ENCODE measurements around the gene PPP4C. TPM values are rescaled to one million over a fixed set of nuclear protein-coding genes. Genes with fewer than 3 reads are reported as not detected.
"Not testable (repeated sequence)": the region's sequence is repeated elsewhere in the genome, so short reads cannot be mapped to it uniquely, and the experiment has no call there.

Gene PPP4C
- polyA plus RNA-seq, 3 donors, result 186 to 388 (median 279) TPM

DNA sequence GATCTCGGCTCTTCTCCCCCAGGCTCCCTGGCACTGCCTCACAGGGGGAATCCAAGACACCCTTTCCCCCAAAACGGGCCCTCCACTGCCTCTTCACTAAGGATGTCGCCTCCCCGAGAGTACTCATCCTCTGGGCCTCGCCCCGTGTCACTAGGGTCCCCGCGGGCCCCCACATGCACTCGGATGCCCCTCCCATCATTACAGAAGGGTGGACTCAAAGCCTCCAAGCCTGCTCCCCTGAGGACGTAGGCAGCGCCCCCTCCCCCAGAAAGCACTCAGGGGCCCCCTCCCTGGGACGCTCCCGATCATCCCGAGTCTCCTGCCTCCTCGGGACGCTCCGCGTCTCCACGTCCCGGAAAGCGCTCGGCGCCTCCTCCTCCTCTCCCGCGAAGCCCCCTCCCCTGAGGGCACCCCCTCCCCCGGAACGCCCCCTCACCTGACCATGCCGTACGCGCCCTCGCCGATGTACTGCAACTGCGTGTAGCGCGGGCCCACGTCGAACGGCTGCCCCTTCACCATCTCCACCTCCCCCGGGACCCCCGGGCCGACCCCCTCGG is 46.9 kb downstream of the PPP4C start:
- Mint-ChIP-seq H3K27ac (peak overlapping the region; percentile 28 to 93 (median 79)), H3K4me3 (peak overlapping the region; percentile 91 to 96), H3K4me1 (peaks cover 24% of the 10 kb centered on the region), H3K27me3 (ENCODE audit: low read depth in 3 of 3) (peaks cover 0 to 4% (median 0%) of the 10 kb centered on the region in 3 donors), H3K9me3 (no peaks in the 10 kb centered on the region), H3K36me3 (peaks cover 22 to 36% of the 10 kb centered on the region in 2 donors)
- Histone ChIP-seq H3K4me2 (replicated peaks; ENCODE audit: extremely low read depth, low read length, poor library complexity, severe bottlenecking) (peak overlapping the region; percentile 97), H2AFZ (ENCODE audit: insufficient read depth, low read depth, low read length, poor library complexity, severe bottlenecking) (peak overlapping the region; percentile 93), H3K9ac (ENCODE audit: insufficient read depth, low read length, poor library complexity, severe bottlenecking) (peak overlapping the region; percentile 65), H3K9me3 (replicated peaks in 1 of 2; ENCODE audit: control insufficient read depth in 1 of 2, insufficient read depth in 1 of 2, low read length in 2 of 2) (no peaks in the 10 kb centered on the region), H4K20me1 (ENCODE audit: insufficient read depth, low read length) (no peaks in the 10 kb centered on the region), H3K4me3 (replicated peaks in 1 of 3; ENCODE audit: low read depth in 2 of 3, low read length in 3 of 3) (peak overlapping the region; percentile 76 to 91 (median 80)), H3K27ac (ENCODE audit: low read depth in 1 of 2, low read length in 2 of 2) (peak overlapping the region; percentile 38 to 66), H3K4me1 (ENCODE audit: control insufficient read depth in 1 of 2, insufficient read depth in 2 of 2, low read length in 2 of 2) (peaks cover 28 to 29% of the 10 kb centered on the region in 2 donors), H3K36me3 (replicated peaks in 1 of 2; ENCODE audit: control insufficient read depth in 1 of 2, insufficient read depth in 2 of 2, low read length in 2 of 2) (peaks cover 10 to 24% of the 10 kb centered on the region in 2 donors), H3K79me2 (ENCODE audit: insufficient read depth, low read length) (peaks cover 14% of the 10 kb centered on the region), H3K27me3 (ENCODE audit: control insufficient read depth in 2 of 2, insufficient read depth in 2 of 2, low read length in 2 of 2) (no peaks in the 10 kb centered on the region)
- intact Hi-C loops (cut with micrococcal nuclease), result loop anchor here (2.0 to 5.0 kb wide), 2 partner anchors 30 to 55 kb away; partner anchors contain the start of gene ALDOA (in 2 of the 2)
- no peak for DNase-seq
- 1% methylated on average over 28 of the region's 42 CpGs for WGBS (ENCODE audit: insufficient coverage)
- TF ChIP-seq, protein P1, sequence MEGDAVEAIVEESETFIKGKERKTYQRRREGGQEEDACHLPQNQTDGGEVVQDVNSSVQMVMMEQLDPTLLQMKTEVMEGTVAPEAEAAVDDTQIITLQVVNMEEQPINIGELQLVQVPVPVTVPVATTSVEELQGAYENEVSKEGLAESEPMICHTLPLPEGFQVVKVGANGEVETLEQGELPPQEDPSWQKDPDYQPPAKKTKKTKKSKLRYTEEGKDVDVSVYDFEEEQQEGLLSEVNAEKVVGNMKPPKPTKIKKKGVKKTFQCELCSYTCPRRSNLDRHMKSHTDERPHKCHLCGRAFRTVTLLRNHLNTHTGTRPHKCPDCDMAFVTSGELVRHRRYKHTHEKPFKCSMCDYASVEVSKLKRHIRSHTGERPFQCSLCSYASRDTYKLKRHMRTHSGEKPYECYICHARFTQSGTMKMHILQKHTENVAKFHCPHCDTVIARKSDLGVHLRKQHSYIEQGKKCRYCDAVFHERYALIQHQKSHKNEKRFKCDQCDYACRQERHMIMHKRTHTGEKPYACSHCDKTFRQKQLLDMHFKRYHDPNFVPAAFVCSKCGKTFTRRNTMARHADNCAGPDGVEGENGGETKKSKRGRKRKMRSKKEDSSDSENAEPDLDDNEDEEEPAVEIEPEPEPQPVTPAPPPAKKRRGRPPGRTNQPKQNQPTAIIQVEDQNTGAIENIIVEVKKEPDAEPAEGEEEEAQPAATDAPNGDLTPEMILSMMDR (IDR thresholded peaks at IDR 0.05), result no peak

DNA sequence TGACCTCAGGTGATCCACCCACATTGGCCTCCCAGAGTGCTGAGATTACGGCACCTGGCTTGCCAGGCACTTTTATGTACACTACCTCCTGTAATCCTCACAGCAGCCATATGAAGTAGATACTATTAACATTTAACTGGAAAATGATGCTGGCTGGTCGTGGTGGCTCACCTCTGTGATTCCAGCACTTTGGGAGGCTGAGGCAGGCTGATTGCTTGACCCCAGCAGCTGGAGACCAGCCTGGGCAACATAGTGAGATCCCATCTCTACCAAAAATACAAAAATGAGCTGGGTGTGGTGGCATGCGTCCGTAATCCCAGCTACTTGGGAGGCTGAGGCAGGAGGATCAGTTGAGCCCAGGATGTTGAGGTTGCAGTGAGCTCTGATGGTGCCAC is 49.2 kb downstream of the PPP4C start:
- Mint-ChIP-seq H3K9me3 (no peaks in the 10 kb centered on the region), H3K27me3 (ENCODE audit: low read depth in 3 of 3) (peaks cover 0 to 5% (median 0%) of the 10 kb centered on the region in 3 donors), H3K4me1 (peaks cover 24% of the 10 kb centered on the region), H3K36me3 (peaks cover 9 to 17% of the 10 kb centered on the region in 2 donors), H3K4me3 (no peak overlapping the region), H3K27ac (no peak overlapping the region)
- intact Hi-C loops (cut with micrococcal nuclease), result loop anchor here (5.0 kb wide), 1 partner anchor 58 kb away; the partner anchor contains the start of gene ALDOA (in 2 of the 2)
- TF ChIP-seq, protein P1 (IDR thresholded peaks at IDR 0.05), result no peak
- peaks cover 14% of the 10 kb centered on the region for H3K79me2 ChIP-seq (ENCODE audit: insufficient read depth, low read length)
- peaks cover 28 to 29% of the 10 kb centered on the region in 2 donors for H3K4me1 ChIP-seq (ENCODE audit: control insufficient read depth in 1 of 2, insufficient read depth in 2 of 2, low read length in 2 of 2)
- no peaks in the 10 kb centered on the region for H3K27me3 ChIP-seq (ENCODE audit: control insufficient read depth in 2 of 2, insufficient read depth in 2 of 2, low read length in 2 of 2)
- no peak overlapping the region for H3K4me2 ChIP-seq (replicated peaks; ENCODE audit: extremely low read depth, low read length, poor library complexity, severe bottlenecking)
- no peaks in the 10 kb centered on the region for H4K20me1 ChIP-seq (ENCODE audit: insufficient read depth, low read length)
- no peak overlapping the region for H2AFZ ChIP-seq (ENCODE audit: insufficient read depth, low read depth, low read length, poor library complexity, severe bottlenecking)
- peaks cover 0 to 2% of the 10 kb centered on the region in 2 donors for H3K36me3 ChIP-seq (replicated peaks in 1 of 2; ENCODE audit: control insufficient read depth in 1 of 2, insufficient read depth in 2 of 2, low read length in 2 of 2)
- no peaks in the 10 kb centered on the region for H3K9me3 ChIP-seq (replicated peaks in 1 of 2; ENCODE audit: control insufficient read depth in 1 of 2, insufficient read depth in 1 of 2, low read length in 2 of 2)
- H3K9ac ChIP-seq (ENCODE audit: insufficient read depth, low read length, poor library complexity, severe bottlenecking), result no peak overlapping the region
- H3K27ac ChIP-seq (ENCODE audit: low read depth in 1 of 2, low read length in 2 of 2), result no peak overlapping the region
- DNase-seq, result no peak
- WGBS (ENCODE audit: insufficient coverage), result 100% methylated on average over 1 of the region's 4 CpGs
- H3K4me3 ChIP-seq (replicated peaks in 1 of 3; ENCODE audit: low read depth in 2 of 3, low read length in 3 of 3), result no peak overlapping the region

DNA sequence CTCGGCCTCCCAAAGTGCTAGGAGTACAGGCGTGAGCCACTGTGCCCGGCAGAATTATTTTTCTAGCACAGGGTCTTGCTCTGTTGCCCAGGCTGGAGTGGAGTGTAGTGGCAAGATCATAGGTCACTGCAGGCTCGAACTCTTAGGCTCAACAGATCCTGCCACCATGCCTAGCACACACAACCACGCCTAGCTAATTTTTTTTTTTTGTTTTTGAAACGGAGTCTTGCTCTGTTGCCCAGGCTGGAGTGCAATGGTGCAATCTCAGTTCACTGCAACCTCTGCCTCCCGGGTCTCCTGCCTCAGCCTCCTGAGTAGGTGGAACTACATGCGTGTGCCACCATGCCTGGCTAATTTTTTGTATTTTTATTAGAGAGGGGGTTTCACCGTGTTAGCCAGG is 49.9 kb downstream of the PPP4C start:
- H3K4me2 ChIP-seq (replicated peaks; ENCODE audit: extremely low read depth, low read length, poor library complexity, severe bottlenecking); H3K9me3 Mint-ChIP-seq; H2AFZ ChIP-seq (ENCODE audit: insufficient read depth, low read depth, low read length, poor library complexity, severe bottlenecking); DNase-seq; H3K4me3 ChIP-seq (replicated peaks in 1 of 3; ENCODE audit: low read depth in 2 of 3, low read length in 3 of 3); H3K9me3 ChIP-seq (replicated peaks in 1 of 2; ENCODE audit: control insufficient read depth in 1 of 2, insufficient read depth in 1 of 2, low read length in 2 of 2); H3K27ac Mint-ChIP-seq; H3K27me3 ChIP-seq (ENCODE audit: control insufficient read depth in 2 of 2, insufficient read depth in 2 of 2, low read length in 2 of 2); H3K9ac ChIP-seq (ENCODE audit: insufficient read depth, low read length, poor library complexity, severe bottlenecking); H4K20me1 ChIP-seq (ENCODE audit: insufficient read depth, low read length); H3K36me3 Mint-ChIP-seq; H3K27me3 Mint-ChIP-seq (ENCODE audit: low read depth in 3 of 3); H3K36me3 ChIP-seq (replicated peaks in 1 of 2; ENCODE audit: control insufficient read depth in 1 of 2, insufficient read depth in 2 of 2, low read length in 2 of 2); H3K27ac ChIP-seq (ENCODE audit: low read depth in 1 of 2, low read length in 2 of 2); intact Hi-C loops (cut with micrococcal nuclease): not testable (repeated sequence)
- peaks cover 14% of the 10 kb centered on the region for H3K79me2 ChIP-seq (ENCODE audit: insufficient read depth, low read length)
- H3K4me1 ChIP-seq (ENCODE audit: control insufficient read depth in 1 of 2, insufficient read depth in 2 of 2, low read length in 2 of 2), result peaks cover 28 to 29% of the 10 kb centered on the region in 2 donors
- Mint-ChIP-seq H3K4me1 (peaks cover 21% of the 10 kb centered on the region), H3K4me3 (peak overlapping the region in 1 of 2 donors; percentile 41)
- WGBS (ENCODE audit: insufficient coverage), result 90% methylated on average over 5 of the region's 9 CpGs

All from CD14-positive monocyte (primary cell).